Left lung (tissue), 10 donors: ENCODE measurements around the gene GLUD1. TPM values are rescaled to one million over a fixed set of nuclear protein-coding genes. Genes with fewer than 3 reads are reported as not detected.

ENCODE experiments used
- ATAC-seq: fragments of 200-7000 bp; cut with Tn5 transposase; one replicate; pipeline ENCODE4 v1.9.1; 2020; ENCODE audit warnings: moderate library complexity
- DNase-seq, 4 donors: peaks; one replicate each; pipeline ENCODE4 v3.0.0-alpha.2; 2013 to 2020
- H3K27ac ChIP-seq, 2 donors: fragments of 200-600 bp; sonication (generic) in 1 of 2; one replicate each; pipeline versions ENCODE4 v1.5.0 to v1.8.0; 2020 to 2021
- H3K27me3 ChIP-seq, 2 donors: fragments of 200-600 bp; sonication (generic) in 1 of 2; one replicate each; pipeline versions ENCODE4 v1.5.0 to v1.8.0; 2020 to 2021
- H3K36me3 ChIP-seq, 2 donors: fragments of 200-600 bp; sonication (generic) in 1 of 2; one replicate each; pipeline versions ENCODE4 v1.5.0 to v1.8.0; 2020 to 2021
- H3K4me1 ChIP-seq, 2 donors: fragments of 200-600 bp; one replicate each; pipeline ENCODE4 v1.8.0; 2021
- H3K4me3 ChIP-seq, 2 donors: fragments of 200-600 bp; sonication (generic) in 1 of 2; one replicate each; pipeline versions ENCODE4 v1.5.0 to v1.8.0; 2020 to 2021; ENCODE audit warnings: mild to moderate bottlenecking in 1 of 2
- H3K9me3 ChIP-seq, 2 donors: fragments of 200-600 bp; sonication (generic) in 1 of 2; one replicate each; pipeline versions ENCODE4 v1.5.0 to v1.8.0; 2020 to 2021
- CTCF ChIP-seq, 2 donors: fragments of 200-600 bp; sonication (generic) in 1 of 2; IDR thresholded peaks; one replicate each; pipeline versions ENCODE4 v1.5.0 to v1.8.0; 2021; ENCODE audit warnings: antibody characterized with exemption in 2 of 2
- intact Hi-C, 2 donors: fragments of 100-400 bp; cut with DNase I; formaldehyde crosslinking; loops; one replicate each; pipeline versions ENCODE4 v1.11.2 to v1.14.2; 2022
- polyA plus RNA-seq, 6 donors: library from polyadenylated mRNA; unstranded; fragments of 120-200 nt; gene quantifications; one replicate each; pipeline ENCODE4 v1.2.1, GENCODE V29; 2013; ENCODE audit not compliant: insufficient read length in 6 of 6
- total RNA-seq, 2 donors: library from RNA; stranded (reverse); fragmentation: NEBNext Ultra II Directional; extraction: Animal tissue kit (Norgen Biotek cat#: 25700); gene quantifications; one replicate each; pipeline ENCODE4 v1.2.1, GENCODE V29; 2021
- donor health status: DM: no; HTN: yes; CAD: no.
- donor health status: DM: no; HTN: no; CAD: no.

GLUD1 gene
- total and polyA plus RNA-seq, 8 donors, result 89.0 to 126 (median 95.3) TPM

- Histone ChIP-seq H3K4me3 (no peak overlapping the region), H3K36me3 (peaks cover 0 to 100% of the 10 kb centered on the region in 2 donors), H3K4me1 (peaks cover 0 to 3% of the 10 kb centered on the region in 2 donors), H3K27ac (no peak overlapping the region), H3K9me3 (no peaks in the 10 kb centered on the region), H3K27me3 (no peaks in the 10 kb centered on the region)
- ATAC-seq, result no peak
- DNase-seq, result no peak
- no peak for TF ChIP-seq CTCF (IDR thresholded peaks at IDR 0.05)
- intact Hi-C loops, result no loop called here
These were observed 34.2 kb downstream of the GLUD1 start for GRCh38 chr10:87060280-87060928.

DNA sequence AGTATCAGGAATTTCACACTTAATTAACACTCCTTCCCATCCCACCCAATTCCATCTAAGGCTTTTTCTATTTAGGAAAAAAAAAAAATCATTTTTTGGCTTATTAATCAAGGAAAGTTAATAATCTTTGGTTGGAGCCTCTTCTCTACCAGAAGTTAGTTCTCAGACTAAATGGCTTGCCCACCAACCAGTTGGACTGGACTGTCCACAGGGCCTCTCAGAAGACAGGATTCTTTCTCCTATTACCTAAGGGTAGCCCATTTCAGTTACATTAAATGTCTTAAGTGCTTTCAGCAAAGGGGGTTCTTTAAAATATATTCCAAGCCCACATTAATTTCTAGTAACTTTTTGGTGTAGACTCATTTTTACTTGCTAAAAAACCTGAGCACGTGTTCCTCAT lies 35.2 kb downstream of the GLUD1 start:
- intact Hi-C loops, result no loop called here
- no peak overlapping the region for H3K27ac ChIP-seq
- no peak for DNase-seq

DNA sequence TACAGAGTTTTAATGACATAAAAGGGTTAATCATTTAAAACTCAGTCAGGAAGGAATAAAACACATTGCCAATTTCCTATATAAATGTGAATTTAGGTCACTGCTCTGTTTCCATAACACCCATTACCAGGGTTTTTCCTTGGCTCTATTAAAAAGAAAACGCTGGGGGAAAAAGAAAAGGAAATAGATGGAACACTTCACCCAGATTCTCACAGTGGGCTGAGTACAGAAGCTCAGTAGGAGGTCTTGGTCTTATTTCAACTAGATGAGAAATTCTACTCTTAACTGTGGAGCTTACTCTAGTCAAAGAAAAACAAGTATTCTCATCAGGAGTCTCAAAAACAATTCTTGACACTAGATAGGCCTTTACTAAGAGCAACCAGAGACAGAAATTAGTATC lies 36.5 kb downstream of the GLUD1 start:
- Histone ChIP-seq H3K27me3 (no peaks in the 10 kb centered on the region), H3K36me3 (peaks cover 0 to 100% of the 10 kb centered on the region in 2 donors), H3K9me3 (no peaks in the 10 kb centered on the region), H3K4me1 (peaks cover 0 to 14% of the 10 kb centered on the region in 2 donors), H3K27ac (no peak overlapping the region), H3K4me3 (no peak overlapping the region)
- TF ChIP-seq CTCF (IDR thresholded peaks at IDR 0.05), result no peak
- DNase-seq (peak in 2 of 4 donors; percentile 54 to 71), ATAC-seq (no peak)
- intact Hi-C loops, result no loop called here

More for the DNA sequence above, 35.2 kb downstream of the GLUD1 start:
- Histone ChIP-seq H3K27me3 (no peaks in the 10 kb centered on the region), H3K36me3 (peaks cover 0 to 100% of the 10 kb centered on the region in 2 donors), H3K4me1 (peaks cover 0 to 13% of the 10 kb centered on the region in 2 donors), H3K9me3 (no peaks in the 10 kb centered on the region), H3K4me3 (no peak overlapping the region)
- no peak for ATAC-seq
- no peak for TF ChIP-seq CTCF (IDR thresholded peaks at IDR 0.05)

- DNase-seq, result peak in 2 of 4 donors; percentile 21 to 40
- no peak overlapping the region for H3K4me3 ChIP-seq
- peak overlapping the region; percentile 15 to 76 for H3K27ac ChIP-seq
- no peaks in the 10 kb centered on the region for H3K9me3 ChIP-seq
- H3K4me1 ChIP-seq, result peaks cover 0 to 14% of the 10 kb centered on the region in 2 donors
- peak in 1 of 2 donors; percentile 42 for TF ChIP-seq CTCF (IDR thresholded peaks at IDR 0.05)
- intact Hi-C loops, result no loop called here
- ATAC-seq, result peak; percentile 81
- peaks cover 0 to 100% of the 10 kb centered on the region in 2 donors for H3K36me3 ChIP-seq
- H3K27me3 ChIP-seq, result no peaks in the 10 kb centered on the region
These were observed 40.0 kb downstream of the GLUD1 start for GRCh38 chr10:87054373-87055295.
